COR-L47 (cell line): Measurements from ENCODE around the gene EMP2.
"Not testable (repeated sequence)": the region's sequence is repeated elsewhere in the genome, so short reads cannot be mapped to it uniquely, and the experiment has no call there.

ENCODE experiments used
- DNase-seq: peaks from one replicate; lab custom pipeline; 2025; lab: John Stamatoyannopoulos, UW

The EMP2 gene

DNA sequence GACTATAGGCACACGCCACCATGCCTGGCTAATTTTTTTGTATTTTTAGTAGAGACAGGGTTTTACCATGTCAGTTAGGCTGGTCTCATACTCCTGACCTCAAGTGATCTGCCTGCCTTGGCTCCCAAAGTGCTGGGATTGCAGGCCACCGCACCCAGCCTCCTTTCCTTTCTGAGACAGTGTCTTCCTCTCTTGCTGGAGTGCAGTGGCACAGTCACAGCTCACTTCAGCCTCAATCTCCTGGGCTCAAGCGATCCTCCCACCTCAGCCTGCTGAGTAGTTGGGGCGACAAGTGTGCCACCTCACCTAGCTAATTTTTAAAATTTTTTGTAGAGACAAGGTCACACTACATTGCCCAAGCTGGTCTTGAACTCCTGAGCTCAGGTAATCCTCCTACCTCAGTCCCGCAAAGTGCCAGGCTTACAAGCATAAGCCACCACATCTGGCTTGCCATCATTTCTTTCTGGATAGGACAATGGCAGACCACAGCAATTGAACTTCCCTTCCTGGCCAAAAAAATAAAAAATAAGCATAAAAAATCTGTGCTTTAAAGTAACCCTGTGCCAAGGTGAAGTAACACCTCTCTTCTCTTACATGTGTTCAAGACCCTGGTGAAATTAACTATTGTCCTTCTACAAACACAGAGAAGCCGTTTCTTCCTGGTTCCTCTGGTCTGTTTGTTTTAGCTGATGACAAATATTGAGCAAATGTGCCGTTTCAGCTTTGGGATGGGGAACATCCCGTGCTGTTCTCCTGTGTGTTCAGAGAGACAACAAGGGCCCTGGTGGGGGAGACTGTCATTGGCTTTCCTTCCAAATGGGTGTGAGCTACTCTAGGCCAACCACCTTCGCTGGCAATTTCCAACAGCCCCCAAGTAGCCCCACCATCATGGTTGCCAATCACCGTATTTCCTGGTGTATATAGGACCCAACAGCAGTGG lies 60.2 kb downstream of the EMP2 start:
- DNase-seq: no peak

- DNase-seq: no peak
Measured at GRCh38 chr16:10519297-10519696, 61.1 kb downstream of the EMP2 start.

DNA sequence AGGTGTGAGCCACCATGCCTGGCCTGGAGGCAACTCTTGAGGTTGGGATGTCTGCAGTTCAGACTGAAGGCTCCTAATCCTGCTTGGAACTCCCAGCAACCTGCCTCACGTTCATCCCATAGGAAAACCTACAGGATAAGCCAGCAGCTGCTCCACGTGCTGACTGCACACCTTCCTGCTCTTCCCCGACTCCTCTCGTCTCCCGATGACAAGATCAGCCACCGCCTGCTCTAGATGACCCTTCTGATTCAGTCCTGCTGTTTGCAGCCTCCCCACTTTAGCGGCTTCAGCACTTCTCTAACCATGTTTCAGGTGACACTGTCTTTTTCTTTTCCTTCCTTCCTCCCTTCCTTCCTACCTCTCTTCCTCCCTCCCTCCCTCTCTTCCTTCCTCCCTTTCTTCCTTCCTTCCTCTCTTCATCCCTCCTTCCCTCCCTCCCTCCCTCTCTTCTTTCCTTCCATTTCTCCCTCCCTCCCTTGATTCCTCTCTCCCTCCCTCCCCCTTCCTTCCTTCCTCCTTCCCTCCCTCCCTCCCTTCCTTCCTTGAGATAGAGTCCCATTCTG lies 61.8 kb downstream of the EMP2 start:
- no peak for DNase-seq

GRCh38 chr16:10517868-10518267 lies 62.5 kb downstream of the EMP2 start:
- DNase-seq: no peak

- DNase-seq: peak; percentile 17
Measured at GRCh38 chr16:10514369-10515055, 65.9 kb downstream of the EMP2 start.

- no peak for DNase-seq
Measured at GRCh38 chr16:10511829-10512228, 68.6 kb downstream of the EMP2 start.

- DNase-seq: no peak
Measured at GRCh38 chr16:10510279-10510678, 70.1 kb downstream of the EMP2 start.

DNA sequence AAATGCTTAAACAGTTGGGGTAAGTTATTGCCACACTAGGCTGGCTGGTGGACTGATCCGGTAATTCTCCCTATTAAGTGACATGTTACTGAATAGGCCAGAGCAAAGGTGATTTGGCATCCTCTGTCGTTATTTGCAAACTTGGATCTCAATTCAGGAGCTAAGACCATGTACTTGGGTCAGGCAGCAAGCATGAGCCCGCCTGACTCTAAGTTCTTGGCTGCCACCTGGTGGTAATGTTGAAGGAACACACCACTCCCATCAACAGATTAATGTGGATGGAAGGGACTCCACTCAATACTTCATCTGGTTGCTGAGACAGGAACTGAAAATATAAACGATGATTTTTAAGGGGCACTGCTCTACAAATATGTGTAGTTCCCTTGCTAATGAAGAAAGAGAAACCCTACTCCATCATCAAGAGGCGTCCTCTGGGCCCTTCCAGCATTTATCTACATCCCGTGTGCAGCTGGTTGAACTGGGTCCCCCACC lies 70.8 kb downstream of the EMP2 start:
- DNase-seq: peak; percentile 45

DNA sequence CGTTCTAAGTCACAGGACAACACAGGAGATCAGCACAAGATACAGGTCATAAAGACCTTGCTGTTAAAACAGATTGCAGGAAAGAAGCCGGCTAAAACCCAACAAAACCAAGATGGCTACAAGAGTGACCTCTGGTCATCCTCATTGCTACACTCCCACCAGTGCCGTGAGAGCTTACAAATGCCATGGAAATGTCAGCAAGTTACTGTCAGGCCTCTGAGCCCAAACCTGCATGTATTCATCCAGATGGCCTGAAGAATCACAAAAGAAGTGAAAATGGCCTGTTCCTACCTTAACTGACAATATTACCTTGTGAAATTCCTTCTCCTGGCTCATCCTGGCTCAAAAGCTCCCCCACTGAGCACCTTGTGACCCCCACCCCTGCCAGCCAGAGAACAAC lies 75.1 kb downstream of the EMP2 start:
- DNase-seq: not testable (repeated sequence)

DNA sequence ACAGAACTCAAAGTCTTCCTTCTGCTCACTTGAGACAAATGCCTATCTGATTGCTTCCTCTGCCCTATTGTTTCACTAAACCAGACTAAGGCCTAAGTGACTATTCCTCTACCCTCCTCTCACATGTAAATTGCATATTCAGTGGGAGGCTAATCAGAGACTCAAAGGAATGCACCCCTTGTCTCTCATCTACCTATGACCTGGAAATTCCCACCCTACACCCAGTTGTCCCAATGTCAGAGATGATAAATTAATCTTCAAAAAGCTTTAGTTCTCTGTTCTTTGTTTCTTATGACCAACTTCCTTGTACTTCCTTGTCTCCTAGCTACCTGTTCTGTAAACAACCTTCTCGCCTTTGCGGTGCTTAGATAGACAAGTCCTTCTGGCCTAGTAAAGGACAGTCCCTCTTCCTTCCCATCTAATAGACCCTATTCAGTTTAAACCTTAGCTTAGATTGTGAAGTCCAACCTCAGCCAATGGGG lies 76.0 kb downstream of the EMP2 start:
- DNase-seq: no peak

DNA sequence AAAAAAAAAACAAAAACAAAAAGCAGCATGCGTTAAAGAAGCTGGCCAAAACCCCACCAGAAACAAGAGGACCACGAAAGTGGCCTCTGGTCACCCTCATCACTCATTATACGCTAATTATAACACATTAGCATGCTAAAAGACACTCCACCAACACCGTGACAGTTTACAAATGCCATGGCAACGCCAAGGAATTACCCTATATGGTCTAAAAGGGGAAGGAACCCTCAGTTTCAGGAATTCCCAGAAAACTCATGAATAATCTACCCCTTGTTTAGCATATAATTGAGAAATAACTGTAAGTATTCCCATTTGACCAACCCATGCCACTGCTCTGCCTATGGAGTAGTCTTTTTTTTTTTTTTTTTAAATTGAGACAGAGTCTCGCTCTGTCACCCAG lies 77.6 kb downstream of the EMP2 start:
- no peak for DNase-seq

DNA sequence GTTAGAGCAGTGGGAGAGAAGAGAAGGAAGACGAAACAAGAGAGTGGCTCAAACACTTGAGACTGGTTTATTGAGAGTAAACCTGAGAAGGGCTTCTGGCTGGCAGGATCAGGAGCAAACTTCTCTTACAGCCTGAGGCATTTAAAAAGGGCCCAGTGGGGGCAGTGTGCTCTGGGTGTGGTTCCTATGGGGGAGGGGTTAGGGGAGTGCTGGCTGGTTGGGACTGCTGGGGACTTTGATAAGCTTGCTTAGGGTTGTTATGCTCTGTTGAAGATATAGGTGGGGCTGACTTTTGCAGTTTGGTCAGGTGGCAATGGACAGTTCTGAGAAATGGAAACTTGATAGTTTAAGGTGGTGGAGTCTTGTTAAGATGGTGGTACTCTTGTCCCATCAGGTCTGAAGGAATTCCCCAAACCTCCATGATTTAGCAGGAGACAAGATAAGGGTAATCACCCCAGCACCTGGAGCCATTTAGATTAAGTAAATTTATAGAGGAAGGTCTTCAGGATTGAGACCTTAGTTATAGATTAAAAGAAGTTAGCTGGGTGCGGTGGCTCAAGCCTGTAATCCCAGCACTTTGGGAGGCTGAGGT lies 79.3 kb downstream of the EMP2 start:
- DNase-seq: no peak

- DNase-seq: no peak
Measured at GRCh38 chr16:10500582-10500981, 79.8 kb downstream of the EMP2 start.

DNA sequence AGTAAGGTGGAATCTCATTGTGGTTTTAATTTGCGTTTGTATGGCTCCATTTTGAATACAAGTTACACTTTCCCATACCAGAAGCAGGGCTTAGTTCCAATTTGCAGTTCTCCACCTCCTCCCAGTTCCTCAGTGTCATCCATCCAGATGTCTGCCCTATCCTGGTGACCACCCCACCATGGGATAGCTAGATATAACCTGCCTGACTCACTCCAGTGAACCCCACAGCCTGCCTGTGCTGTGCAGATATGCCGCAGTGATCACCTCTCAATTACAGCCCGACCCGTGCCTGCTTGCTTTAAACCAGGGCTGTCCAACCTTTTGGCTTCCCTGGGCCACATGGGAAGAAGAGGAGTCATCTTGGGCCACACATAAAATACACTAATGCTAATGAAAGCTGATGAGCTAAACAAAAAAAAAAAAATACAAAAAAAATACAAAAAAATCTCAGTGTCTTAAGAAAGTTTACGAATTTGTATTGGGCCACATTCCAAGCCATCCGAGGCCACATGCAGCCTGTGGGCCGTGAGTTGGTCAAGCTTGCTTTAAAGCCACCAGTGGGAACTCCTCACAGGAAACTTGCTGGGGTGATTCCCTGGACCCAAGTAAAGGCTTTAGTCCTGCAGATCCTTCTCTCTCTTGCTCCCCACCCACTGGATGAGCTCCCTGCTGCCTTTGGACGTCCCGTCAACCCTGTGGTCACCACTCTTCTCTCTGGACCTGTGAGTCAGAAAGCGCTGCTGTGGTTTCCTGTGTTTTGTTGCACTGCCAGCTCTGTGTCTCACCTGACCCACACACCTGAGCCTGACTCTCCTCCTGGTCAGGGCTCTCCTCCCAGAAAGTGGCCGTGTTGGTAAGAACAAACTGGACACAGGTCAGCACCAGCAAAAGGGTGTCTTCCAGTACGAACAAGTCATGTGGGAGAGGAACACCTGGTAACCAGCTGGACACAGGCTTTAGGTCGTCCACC lies 83.0 kb downstream of the EMP2 start:
- no peak for DNase-seq

- DNase-seq: no peak
Measured at GRCh38 chr16:10495031-10495345, 85.4 kb downstream of the EMP2 start.

GRCh38 chr16:10494343-10495030 lies 85.9 kb downstream of the EMP2 start:
- DNase-seq: no peak

GRCh38 chr16:10493276-10493675 lies 87.1 kb downstream of the EMP2 start:
- no peak for DNase-seq

DNA sequence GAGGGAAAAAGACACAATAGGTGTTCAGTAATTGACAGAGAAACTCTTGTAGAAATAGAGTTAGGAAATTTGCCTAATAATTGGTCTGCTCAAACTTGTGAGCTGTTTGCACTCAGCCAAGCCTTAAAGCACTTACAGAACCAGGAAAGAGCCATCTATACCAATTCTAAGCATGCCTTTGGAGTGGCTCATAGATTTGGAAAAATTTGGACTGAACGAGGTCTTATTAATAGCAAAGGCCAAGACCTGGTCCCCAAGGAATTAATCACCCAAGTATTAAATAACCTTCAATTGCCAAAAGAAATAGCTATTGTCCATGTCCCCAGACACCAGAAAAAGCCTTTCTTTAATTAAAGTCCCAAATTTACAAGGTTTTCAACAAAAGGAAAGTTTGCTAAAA lies 90.3 kb downstream of the EMP2 start:
- DNase-seq: no peak

- no peak for DNase-seq
Measured at GRCh38 chr16:10485698-10486382, 94.6 kb downstream of the EMP2 start.

- no peak for DNase-seq
Measured at GRCh38 chr16:10485159-10485558, 95.2 kb downstream of the EMP2 start.
